Spleen (tissue), 7 donors: ENCODE results near the gene STAT5A.

Source experiments
- POLR2AphosphoS5 ChIP-seq, 3 donors: sonication (generic); formaldehyde crosslinking; IDR thresholded peaks; one replicate each; pipeline ENCODE4 v1.5.1; 2017; ENCODE audit warnings: antibody characterized with exemption in 3 of 3
- TF ChIP-seq, protein P1 (sequence below), 11 experiments: fragments of 200-600 bp in 7 of 11; fragments of 450-650 bp in 4 of 11; sonication (generic) in 4 of 11; IDR thresholded peaks in 8 of 11; conservative IDR thresholded peaks in 3 of 11; 1 replicate in 7 of 11; 2 replicates in 4 of 11; pipeline versions ENCODE4 v1.4.0 to v1.8.0; 2016 to 2021; ENCODE audit warnings: antibody characterized with exemption in 11 of 11, inconsistent platforms in 4 of 11, mild to moderate bottlenecking in 1 of 11
- donor health status: DM: no; HTN: no; CAD: no; lungs with moderate emphysema.
- donor health status: DM: no; HTN: no; CAD: no.
- donor health status: DM: no; HTN: no; CAD: no.

DNA sequence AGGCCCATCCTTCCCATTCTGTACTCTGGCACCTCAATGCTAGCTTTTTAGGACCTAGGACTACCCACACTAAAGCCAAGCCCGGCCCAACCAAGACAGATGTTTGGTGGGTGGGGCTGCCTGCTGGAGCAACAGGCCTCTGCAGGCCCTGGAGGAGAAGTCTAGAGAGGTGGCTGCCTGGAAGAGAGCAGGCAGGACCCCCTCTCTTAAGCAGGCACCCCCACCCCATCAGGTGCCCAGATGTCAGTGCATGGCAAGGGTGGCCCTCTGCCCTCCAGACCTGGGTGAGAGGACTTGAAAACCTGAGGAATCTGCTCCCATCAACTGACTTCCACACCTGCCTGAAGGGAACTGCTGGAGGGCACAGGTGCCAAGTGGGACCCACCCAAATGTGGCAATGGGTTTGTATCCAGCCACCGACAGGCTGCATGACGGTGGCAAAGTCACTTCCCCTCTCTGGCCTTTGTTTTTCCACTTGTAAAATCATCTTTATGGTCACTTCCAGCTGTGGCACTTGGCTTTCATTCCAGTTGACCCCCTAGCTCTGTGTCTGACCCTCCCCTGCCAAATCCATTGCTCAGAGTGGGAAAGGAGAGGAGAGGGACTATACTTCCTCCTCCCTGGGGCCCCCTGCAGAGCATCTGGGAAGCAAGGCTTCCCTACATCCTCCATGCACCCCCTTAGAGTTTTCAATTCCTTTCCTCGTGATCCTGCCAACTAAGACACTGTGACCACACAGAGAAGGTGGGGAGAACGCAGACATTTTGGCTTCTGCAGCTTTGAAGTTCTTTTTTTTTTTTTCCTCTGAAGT, 1.7 kb upstream of the STAT5A start:
- TF ChIP-seq POLR2AphosphoS5 (IDR thresholded peaks at IDR 0.05), result peak in 1 of 3 donors; percentile 9
- TF ChIP-seq, protein P1, sequence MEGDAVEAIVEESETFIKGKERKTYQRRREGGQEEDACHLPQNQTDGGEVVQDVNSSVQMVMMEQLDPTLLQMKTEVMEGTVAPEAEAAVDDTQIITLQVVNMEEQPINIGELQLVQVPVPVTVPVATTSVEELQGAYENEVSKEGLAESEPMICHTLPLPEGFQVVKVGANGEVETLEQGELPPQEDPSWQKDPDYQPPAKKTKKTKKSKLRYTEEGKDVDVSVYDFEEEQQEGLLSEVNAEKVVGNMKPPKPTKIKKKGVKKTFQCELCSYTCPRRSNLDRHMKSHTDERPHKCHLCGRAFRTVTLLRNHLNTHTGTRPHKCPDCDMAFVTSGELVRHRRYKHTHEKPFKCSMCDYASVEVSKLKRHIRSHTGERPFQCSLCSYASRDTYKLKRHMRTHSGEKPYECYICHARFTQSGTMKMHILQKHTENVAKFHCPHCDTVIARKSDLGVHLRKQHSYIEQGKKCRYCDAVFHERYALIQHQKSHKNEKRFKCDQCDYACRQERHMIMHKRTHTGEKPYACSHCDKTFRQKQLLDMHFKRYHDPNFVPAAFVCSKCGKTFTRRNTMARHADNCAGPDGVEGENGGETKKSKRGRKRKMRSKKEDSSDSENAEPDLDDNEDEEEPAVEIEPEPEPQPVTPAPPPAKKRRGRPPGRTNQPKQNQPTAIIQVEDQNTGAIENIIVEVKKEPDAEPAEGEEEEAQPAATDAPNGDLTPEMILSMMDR (IDR thresholded peaks at IDR 0.05 in 8 of 11, conservative IDR thresholded peaks at IDR 0.05 in 3 of 11), result no peak
